Liver (tissue), 3 donors: ENCODE results near the gene HNRNPM.
"Not testable (repeated sequence)": the region's sequence is repeated elsewhere in the genome, so short reads cannot be mapped to it uniquely, and the experiment has no call there.

Experiments
- CTCF ChIP-seq: fragments of 150-350 bp; IDR thresholded peaks from 2 replicates; pipeline ENCODE4 v1.5.1; 2017; ENCODE audit warnings: improper control_type of control experiment, low read depth, low read length; ENCODE audit not compliant: missing input control
- GABPA ChIP-seq, 2 donors: IDR thresholded peaks in 1 of 2; conservative IDR thresholded peaks in 1 of 2; 2 replicates each; pipeline ENCODE4 v1.6.1; 2016; ENCODE audit warnings: antibody characterized with exemption in 2 of 2, mild to moderate bottlenecking in 1 of 2, moderate library complexity in 1 of 2
- TAF1 ChIP-seq: conservative IDR thresholded peaks from 2 replicates; pipeline ENCODE4 v1.6.1; 2016; ENCODE audit warnings: antibody characterized with exemption, mild to moderate bottlenecking
- donor health status: healthy.
- donor health status: healthy.

- TF ChIP-seq CTCF; TAF1; GABPA (IDR thresholded peaks at IDR 0.05 in 1 of 2, conservative IDR thresholded peaks at IDR 0.05 in 1 of 2): not testable (repeated sequence)
These were observed 34.1 kb upstream of the HNRNPM start for GRCh38 chr19:8410718-8411117.
